Cerebellar cortex (tissue), 1 donor: ENCODE data around the gene SCIN.
"Not testable (repeated sequence)": the region's sequence is repeated elsewhere in the genome, so short reads cannot be mapped to it uniquely, and the experiment has no call there.

Experiments
- DNase-seq: peaks from one replicate; pipeline ENCODE4 v3.0.0-alpha.2; 2015; ENCODE audit warnings: low spot score

Gene SCIN

GRCh38 chr7:12619461-12620069 lies 49.0 kb downstream of the SCIN start:
- DNase-seq: no peak

DNA sequence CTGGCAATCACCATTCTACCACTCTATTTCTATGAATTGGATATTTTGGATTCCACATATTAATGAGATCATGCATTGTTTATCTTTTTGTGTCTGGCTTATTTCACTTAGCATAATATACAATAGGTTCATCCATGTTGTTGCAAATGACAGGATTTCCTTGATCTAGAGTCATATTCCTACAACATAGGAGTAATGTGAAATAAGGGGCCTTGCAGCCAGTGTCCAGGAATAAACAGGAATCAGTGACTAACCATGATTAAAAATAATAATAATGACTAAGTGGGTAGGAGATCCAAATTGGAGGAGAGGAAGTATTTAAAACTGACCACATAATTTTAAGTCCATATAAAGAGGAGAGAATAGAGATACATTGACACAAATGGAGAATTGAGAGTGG lies 49.9 kb downstream of the SCIN start:
- no peak for DNase-seq

DNA sequence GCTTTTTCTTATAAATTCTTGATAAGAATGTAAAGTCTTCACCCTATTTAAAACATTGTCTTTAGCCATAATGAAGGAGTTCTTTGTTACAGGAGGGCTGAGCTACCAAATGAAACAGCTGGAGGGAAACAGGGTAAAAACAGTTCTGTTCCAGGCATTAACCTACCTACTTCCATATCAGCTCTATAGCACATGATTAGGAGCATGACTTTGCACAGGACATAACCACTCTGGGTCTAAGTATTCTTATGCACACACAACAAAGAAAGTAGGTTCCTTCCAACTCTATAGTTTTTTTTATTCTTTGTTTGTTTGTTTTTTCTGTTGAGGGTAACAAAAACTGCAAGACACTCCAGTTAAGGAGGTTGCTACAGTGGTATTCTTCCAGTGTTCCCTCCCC lies 52.7 kb downstream of the SCIN start:
- DNase-seq: no peak

DNA sequence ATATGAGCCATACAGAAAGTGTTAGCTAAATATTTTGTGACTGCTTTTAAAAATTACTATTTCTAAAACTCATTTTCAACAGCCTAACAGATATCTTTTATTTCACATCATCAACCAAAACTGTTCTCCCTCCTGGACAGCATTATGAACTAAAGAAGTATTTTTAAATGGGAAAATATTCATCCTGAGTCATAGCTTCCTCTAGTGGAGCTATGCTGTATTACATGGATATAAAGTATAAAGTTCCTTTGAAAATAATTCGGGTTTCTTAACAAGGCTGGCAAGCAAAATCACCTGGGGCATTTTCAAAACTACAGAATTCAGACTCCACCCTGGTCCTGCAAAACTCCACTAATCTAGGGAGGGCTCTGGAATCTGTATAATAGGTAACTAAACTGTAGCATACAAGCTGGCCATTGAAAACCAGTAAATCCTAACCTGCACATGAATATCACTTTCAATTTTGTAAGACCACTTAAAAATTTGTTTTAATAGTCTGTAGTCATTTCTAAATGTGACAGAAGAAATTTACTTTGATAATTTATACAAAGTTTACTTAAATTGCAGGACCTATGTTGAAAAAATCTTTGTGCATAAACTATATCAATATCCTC lies 53.5 kb downstream of the SCIN start:
- DNase-seq: no peak

DNA sequence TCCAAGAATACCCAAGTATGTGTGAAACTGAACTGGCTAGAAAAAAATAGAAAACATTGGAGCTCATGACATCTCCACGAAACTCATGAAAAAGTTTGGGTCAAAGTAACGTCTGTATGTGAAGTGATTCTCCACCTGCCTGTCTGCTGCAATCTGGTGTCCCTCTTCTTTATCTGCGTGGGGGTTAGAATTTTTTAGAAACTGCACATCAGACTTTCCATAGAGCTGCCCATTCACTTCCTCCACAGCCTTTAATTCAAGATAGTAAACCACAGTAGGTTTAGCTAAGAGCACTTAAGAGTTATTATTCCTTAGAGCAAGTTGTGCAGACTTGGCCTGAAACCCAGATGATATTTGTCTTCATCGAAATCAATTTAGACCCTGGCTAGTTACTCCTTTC lies 55.3 kb downstream of the SCIN start:
- no peak for DNase-seq

GRCh38 chr7:12629816-12630512 lies 59.4 kb downstream of the SCIN start:
- no peak for DNase-seq

- DNase-seq: no peak
Measured at GRCh38 chr7:12630513-12630819, 59.9 kb downstream of the SCIN start.

DNA sequence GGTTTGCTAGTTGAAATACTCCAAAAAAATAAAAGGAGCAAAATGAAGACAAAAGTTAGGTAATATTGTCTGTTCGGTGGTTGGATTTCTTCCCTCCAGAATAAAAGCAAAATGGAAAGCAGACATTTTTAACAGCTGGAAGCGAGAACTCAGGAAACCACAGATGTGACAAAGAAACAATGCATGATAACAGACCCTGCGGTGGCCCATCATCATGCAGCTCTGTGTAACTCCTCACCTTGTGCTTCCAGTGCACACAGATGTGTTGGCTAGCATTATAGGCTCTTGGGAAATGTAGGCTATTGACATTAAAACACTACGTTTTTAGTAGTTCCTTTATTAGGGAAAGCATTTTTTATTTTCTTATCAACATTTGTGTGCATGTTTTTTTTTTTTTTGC lies 63.1 kb downstream of the SCIN start:
- DNase-seq: no peak

DNA sequence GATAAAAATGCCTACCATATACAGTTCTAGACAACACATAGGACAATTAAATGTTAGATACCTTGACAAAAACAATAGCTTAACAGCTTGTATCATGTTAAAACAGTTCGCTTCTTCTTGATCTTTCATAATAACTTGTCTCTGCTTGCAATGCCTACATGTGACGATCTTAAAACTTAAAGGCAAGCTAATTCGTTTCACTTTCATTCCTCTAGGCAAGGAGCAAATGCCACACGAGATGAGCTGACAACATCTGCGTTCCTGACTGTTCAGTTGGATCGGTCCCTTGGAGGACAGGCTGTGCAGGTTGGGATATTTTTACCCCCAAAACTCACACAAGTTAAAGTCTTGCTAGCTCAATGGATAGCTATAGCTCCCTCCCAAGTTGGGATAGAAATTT lies 65.3 kb downstream of the SCIN start:
- no peak for DNase-seq

GRCh38 chr7:12637328-12637727 lies 66.8 kb downstream of the SCIN start:
- DNase-seq: no peak

DNA sequence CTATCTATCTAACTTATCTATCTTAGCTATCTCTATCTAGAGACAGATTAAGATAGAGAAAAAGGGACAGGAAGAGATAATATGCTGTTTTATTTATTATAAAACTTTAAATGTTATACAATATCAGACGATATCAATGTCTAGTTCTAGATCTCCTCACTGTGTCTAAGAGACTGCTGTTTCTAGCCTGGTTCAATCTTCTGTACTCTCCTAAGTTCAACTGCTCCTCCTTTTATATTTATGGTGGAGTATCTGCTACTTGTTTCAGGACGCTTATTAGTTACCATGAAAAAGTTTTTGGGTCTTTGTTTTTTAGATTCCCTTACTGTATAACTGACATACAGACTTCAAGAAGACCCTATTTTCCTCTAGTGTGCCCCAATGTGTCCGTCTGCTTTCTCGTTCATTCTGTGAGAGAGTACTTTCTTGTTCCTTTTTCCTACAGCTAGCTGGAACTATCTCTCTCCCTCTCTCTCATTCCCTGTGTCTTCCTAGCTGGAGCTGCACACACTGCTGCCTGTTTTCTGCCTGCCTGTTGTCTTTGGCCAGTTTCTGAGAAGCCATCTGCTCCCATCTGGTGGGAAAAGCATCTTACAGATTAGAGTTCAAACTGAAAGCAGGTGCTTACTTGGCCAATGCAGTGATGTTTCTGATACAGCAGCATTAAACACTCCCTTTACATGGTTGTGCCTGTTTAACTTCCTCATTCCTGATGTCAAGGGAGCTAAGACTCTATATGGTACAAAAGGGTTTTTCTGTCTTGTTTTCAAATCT lies 67.5 kb downstream of the SCIN start:
- peak; percentile 53 for DNase-seq

- peak; percentile 41 for DNase-seq
Measured at GRCh38 chr7:12638851-12639456, 68.4 kb downstream of the SCIN start.

- DNase-seq: no peak
Measured at GRCh38 chr7:12640299-12641096, 70.0 kb downstream of the SCIN start.

DNA sequence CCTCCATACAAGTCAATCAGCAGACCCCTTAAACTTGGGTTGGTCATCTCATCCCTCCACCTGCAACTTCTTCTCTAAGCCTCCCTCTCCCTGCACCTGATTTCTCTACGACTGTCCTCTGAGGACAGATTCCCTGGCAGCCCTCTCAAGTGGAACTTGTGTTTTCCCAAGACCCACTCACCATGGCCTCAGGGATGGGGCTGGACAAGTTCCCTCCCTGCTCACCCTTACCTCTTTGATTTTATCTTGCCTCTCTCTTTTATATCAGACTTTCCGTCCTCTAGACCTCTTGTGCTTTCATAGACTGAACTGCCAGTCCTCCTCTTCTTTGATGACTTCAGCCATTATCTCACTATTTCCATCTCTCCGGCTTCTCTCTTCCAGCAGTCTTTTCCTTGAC lies 70.7 kb downstream of the SCIN start:
- DNase-seq: no peak

DNA sequence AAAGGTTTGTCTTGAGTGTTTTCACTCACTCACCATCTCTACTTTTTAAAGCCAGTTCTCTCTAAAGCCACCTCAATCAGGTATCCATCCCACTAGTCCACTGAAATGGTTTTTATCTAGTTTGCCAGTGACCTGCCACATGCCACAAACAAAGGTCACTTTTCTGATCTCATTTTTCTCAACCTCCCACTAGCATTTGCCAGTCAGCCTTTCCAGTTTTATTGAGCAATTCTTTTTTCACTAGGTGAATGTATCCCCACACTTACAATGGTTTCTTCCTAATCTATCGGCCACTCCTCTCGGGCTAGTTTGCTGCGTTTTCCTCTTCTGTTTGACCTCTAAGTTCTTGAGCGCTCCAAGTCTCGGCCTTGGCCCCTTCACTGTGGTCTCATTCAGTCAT lies 72.0 kb downstream of the SCIN start:
- no peak for DNase-seq

GRCh38 chr7:12643001-12643643 lies 72.6 kb downstream of the SCIN start:
- no peak for DNase-seq

GRCh38 chr7:12643644-12644043 lies 73.1 kb downstream of the SCIN start:
- DNase-seq: no peak

DNA sequence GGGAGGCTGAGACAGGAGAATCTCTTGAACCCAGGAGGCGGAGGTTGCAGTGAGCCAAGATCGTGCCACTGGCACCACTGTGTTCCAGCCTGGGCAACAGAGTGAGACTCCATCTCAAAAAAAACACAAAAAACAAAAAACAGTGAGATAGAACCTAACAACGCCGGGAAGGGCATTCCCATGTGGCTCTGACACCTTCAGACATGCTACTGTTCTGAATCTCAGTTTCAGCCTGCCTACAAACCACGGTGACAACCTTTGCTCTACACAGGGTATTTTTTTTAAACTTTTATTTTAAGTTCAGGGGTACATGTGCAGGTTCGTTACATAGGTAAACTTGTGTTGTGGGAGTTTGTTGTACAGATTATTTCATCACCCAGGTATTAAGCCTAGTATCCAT lies 74.7 kb downstream of the SCIN start:
- DNase-seq: not testable (repeated sequence)

DNA sequence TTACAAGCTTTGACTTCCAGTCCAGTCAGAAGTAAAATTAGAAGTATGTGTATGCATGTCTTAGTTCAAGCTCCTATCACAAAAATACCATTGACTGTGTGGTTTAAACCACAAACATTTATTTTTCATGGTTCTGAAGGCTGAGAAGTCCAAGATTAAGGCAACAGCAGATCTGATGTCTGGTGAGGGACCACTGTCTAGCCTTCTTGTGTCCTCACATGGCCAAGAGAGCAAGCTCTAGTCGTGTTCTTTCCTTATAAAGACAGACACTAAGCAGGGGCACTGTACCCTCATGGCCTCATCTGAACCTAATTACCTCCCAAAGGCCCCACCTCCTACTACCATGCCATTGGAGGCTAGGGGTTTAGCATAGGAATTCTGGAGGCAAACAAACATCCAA lies 75.6 kb downstream of the SCIN start:
- DNase-seq: no peak

DNA sequence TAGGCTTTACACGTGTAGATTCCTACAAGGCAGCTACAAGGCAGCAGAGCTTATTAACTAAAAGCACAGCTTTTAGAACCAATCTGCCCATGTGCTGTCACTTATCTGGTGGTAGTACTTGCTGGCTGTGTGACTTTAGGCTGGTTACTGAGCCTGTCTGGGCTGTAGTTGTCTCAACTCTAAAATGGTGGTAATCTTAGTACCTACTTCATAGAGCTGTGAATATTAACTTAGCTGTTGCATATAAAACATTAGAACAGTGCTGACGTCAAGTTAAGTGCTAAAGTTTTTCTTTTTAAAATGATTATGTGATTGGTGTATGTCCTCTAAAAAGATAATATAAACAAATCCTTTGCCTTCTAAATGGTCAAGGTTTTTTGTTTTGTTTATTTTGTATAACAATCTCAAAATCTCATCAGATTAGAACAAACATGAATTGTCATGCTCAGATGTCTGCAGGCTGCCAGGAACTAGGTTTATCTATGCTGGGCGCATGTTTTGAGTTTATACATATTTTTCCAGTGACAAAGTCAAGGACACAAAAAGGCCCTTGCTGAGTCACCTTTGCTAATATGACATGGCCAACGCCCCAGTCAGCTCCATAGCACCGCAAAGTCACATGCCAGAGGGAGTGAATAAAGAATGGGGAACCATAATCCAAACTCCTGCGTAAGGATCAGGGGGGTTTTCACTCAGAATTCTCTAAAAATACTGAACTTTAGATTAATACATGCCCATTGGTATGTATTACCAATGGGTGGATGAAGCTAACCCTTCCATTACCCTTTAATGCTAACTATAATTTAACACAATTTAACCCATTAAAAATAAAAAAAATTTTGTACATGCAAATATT lies 77.1 kb downstream of the SCIN start:
- no peak for DNase-seq
